Colonic mucosa (tissue), 4 donors: Measurements from ENCODE around the gene SPEM2. TPM values are rescaled to one million over a fixed set of nuclear protein-coding genes. Genes with fewer than 3 reads are reported as not detected.

Experiments
- DNase-seq: peaks from one replicate; pipeline ENCODE4 v3.0.0-alpha.2; 2020
- H3K27ac ChIP-seq: fragments of 200-600 bp; one replicate; pipeline ENCODE4 v1.8.0; 2021
- H3K27me3 ChIP-seq: fragments of 200-600 bp; one replicate; pipeline ENCODE4 v1.8.0; 2021
- H3K36me3 ChIP-seq: fragments of 200-600 bp; one replicate; pipeline ENCODE4 v1.8.0; 2021
- H3K4me1 ChIP-seq: fragments of 200-600 bp; one replicate; pipeline ENCODE4 v1.8.0; 2021; ENCODE audit warnings: mild to moderate bottlenecking
- H3K4me3 ChIP-seq: fragments of 200-600 bp; one replicate; pipeline ENCODE4 v1.8.0; 2021
- H3K9ac ChIP-seq, 2 donors: one replicate each; pipeline ENCODE4 v1.7.0; 2013; ENCODE audit warnings: control low read depth in 2 of 2, low read depth in 2 of 2, low read length in 2 of 2
- H3K9me3 ChIP-seq: fragments of 200-600 bp; one replicate; pipeline ENCODE4 v1.8.0; 2021
- intact Hi-C: fragments of 100-400 bp; cut with DNase I; formaldehyde crosslinking; loops from one replicate; pipeline ENCODE4 v1.14.1; 2022
- total RNA-seq, 2 donors: library from RNA; stranded (reverse); fragmentation: NEBNext Ultra II Directional in 1 of 2; extraction: Animal tissue kit (Norgen Biotek cat#: 25700) in 1 of 2; gene quantifications; one replicate each; pipeline ENCODE4 v1.2.1, GENCODE V29; 2021
- TF ChIP-seq, protein P1 (sequence below): fragments of 200-600 bp; IDR thresholded peaks from one replicate; pipeline ENCODE4 v1.8.0; 2022; ENCODE audit warnings: antibody characterized with exemption, mild to moderate bottlenecking
- donor health status: healthy.
- donor health status: DM: no; HTN: no; CAD: no.
- donor health status: DM: no; HTN: no; CAD: no.

The SPEM2 gene
- total RNA-seq, 2 donors from 2014 or later, result not detected

DNA sequence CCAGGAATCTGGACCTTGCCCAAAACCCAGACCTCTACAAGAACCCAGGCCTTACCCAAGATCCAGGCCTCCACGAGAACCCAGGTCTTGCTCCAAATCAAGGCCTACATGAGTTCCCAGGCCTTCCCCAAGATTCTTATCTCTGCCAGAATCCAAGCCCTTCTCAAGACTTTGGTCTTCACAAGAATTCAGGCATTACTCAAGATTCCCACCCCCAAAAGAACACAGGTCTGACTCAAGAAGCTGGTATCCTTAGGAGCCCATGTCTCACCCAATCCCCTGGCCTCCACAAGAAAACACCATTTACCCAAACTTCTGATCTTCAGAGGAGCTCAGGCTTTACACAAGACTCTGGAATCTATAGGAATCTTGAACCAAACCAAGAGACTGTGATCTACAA lies 5.8 kb downstream of the SPEM2 start:
- Histone ChIP-seq H3K4me1 (no peaks in the 10 kb centered on the region), H3K27me3 (no peaks in the 10 kb centered on the region), H3K9ac (no peak overlapping the region), H3K9me3 (no peaks in the 10 kb centered on the region), H3K36me3 (no peaks in the 10 kb centered on the region), H3K4me3 (no peak overlapping the region), H3K27ac (no peak overlapping the region)
- intact Hi-C loops, result loop anchor here (10.0 kb wide), 1 partner anchor 154 kb away; the partner anchor contains the start of gene MPDU1
- TF ChIP-seq, protein P1, sequence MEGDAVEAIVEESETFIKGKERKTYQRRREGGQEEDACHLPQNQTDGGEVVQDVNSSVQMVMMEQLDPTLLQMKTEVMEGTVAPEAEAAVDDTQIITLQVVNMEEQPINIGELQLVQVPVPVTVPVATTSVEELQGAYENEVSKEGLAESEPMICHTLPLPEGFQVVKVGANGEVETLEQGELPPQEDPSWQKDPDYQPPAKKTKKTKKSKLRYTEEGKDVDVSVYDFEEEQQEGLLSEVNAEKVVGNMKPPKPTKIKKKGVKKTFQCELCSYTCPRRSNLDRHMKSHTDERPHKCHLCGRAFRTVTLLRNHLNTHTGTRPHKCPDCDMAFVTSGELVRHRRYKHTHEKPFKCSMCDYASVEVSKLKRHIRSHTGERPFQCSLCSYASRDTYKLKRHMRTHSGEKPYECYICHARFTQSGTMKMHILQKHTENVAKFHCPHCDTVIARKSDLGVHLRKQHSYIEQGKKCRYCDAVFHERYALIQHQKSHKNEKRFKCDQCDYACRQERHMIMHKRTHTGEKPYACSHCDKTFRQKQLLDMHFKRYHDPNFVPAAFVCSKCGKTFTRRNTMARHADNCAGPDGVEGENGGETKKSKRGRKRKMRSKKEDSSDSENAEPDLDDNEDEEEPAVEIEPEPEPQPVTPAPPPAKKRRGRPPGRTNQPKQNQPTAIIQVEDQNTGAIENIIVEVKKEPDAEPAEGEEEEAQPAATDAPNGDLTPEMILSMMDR, result no peak
- no peak for DNase-seq

- Histone ChIP-seq H3K36me3 (no peaks in the 10 kb centered on the region), H3K27ac (no peak overlapping the region), H3K9me3 (no peaks in the 10 kb centered on the region), H3K4me3 (no peak overlapping the region), H3K9ac (no peak overlapping the region), H3K4me1 (peaks cover 8% of the 10 kb centered on the region), H3K27me3 (no peaks in the 10 kb centered on the region)
- TF ChIP-seq, protein P1, result no peak
- intact Hi-C loops, result loop anchor here (10.0 kb wide), 1 partner anchor 153 kb away; the partner anchor contains the start of gene MPDU1
- no peak for DNase-seq
These were observed 6.9 kb downstream of the SPEM2 start for GRCh38 chr17:7432296-7432695.

GRCh38 chr17:7435676-7436555 lies 10.5 kb downstream of the SPEM2 start:
- Histone ChIP-seq H3K9me3 (no peaks in the 10 kb centered on the region), H3K27ac (peak overlapping the region; percentile 91), H3K27me3 (peaks cover 31% of the 10 kb centered on the region), H3K9ac (peak overlapping the region; percentile 81 to 94), H3K4me3 (peak overlapping the region; percentile 69), H3K4me1 (peaks cover 18% of the 10 kb centered on the region), H3K36me3 (no peaks in the 10 kb centered on the region)
- TF ChIP-seq, protein P1, result no peak
- intact Hi-C loops, result loop anchor here (2.0 to 10.0 kb wide), 3 partner anchors 49 to 149 kb away; partner anchors contain the start of genes MPDU1, POLR2A and TMEM95
- DNase-seq, result peak; percentile 75

GRCh38 chr17:7436556-7437368 lies 11.3 kb downstream of the SPEM2 start:
- peak overlapping the region; percentile 0 to 94 for H3K9ac ChIP-seq

More at GRCh38 chr17:7436556-7437368, 11.3 kb downstream of the SPEM2 start:
- H3K36me3 ChIP-seq, result no peaks in the 10 kb centered on the region
- peaks cover 38% of the 10 kb centered on the region for H3K27me3 ChIP-seq
- H3K4me1 ChIP-seq, result peaks cover 18% of the 10 kb centered on the region
- H3K4me3 ChIP-seq, result peak overlapping the region; percentile 69
- H3K27ac ChIP-seq, result peak overlapping the region; percentile 91
- no peaks in the 10 kb centered on the region for H3K9me3 ChIP-seq
- TF ChIP-seq, protein P1, result peak; percentile 73
- peak; percentile 80 for DNase-seq
- intact Hi-C loops, result loop anchor here (2.0 to 10.0 kb wide), 3 partner anchors 48 to 148 kb away; partner anchors contain the start of genes MPDU1, POLR2A and TMEM95
